ENCODE data around the gene CDK5R2. TPM values are rescaled to one million over a fixed set of nuclear protein-coding genes. Genes with fewer than 3 reads are reported as not detected.

The CDK5R2 gene
- total RNA-seq, 1 donor from 2014 or later = 0.13 TPM

DNA sequence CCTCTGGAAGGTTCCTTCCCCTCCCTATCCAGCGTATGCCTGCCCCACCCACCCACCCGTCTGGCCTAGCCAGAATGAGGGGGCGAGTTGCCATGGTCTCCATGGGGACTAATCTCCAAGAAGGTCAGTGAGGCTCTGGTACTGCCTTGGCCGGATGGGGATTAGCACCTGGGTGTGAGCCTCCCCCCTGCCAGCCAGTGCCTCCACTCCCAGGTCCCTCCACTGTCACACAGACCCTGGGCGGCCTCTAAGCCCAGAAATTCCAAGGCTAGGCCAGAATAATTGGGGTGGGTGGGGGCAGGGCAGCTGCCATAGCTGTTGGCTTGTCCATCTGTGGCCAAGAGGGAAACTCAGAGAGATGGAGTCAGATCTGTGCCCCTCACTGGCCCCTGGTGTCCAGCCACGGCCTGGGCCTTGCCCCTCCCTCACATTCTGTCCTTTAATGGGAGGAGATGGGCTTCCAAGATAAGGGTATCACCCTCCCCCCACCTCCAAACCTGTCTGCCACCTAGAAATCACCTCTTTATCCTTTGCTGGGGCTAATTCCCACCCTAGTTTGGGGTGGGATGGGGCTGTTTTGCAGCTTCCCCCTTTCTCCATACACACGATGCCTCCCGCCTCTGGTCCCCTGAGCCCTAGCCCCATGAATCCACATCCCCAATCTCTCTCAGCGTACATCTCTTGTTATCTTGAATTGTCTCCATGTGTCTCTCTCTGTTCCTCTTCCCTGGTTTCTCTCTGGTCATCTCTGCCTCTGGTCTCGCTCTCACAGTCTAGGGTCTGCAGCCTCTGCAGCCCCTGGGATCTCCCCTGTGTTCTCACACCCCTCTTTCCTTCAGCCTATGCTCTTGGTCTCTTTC lies 39.8 kb downstream of the CDK5R2 start:
- TF ChIP-seq, protein P1, sequence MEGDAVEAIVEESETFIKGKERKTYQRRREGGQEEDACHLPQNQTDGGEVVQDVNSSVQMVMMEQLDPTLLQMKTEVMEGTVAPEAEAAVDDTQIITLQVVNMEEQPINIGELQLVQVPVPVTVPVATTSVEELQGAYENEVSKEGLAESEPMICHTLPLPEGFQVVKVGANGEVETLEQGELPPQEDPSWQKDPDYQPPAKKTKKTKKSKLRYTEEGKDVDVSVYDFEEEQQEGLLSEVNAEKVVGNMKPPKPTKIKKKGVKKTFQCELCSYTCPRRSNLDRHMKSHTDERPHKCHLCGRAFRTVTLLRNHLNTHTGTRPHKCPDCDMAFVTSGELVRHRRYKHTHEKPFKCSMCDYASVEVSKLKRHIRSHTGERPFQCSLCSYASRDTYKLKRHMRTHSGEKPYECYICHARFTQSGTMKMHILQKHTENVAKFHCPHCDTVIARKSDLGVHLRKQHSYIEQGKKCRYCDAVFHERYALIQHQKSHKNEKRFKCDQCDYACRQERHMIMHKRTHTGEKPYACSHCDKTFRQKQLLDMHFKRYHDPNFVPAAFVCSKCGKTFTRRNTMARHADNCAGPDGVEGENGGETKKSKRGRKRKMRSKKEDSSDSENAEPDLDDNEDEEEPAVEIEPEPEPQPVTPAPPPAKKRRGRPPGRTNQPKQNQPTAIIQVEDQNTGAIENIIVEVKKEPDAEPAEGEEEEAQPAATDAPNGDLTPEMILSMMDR (IDR thresholded peaks at IDR 0.05; ENCODE audit: unreplicated experiment) = no peak
- no peak overlapping the region for H3K27ac Mint-ChIP-seq (ENCODE audit: unreplicated experiment)
- H3K4me1 Mint-ChIP-seq (ENCODE audit: unreplicated experiment) = peaks cover 5% of the 10 kb centered on the region
- DNase-seq (ENCODE audit: low spot score) = no peak
- H3K36me3 Mint-ChIP-seq (ENCODE audit: low read depth, unreplicated experiment) = no peaks in the 10 kb centered on the region
- peaks cover 39% of the 10 kb centered on the region for H3K27me3 Mint-ChIP-seq (ENCODE audit: unreplicated experiment)
- H3K9me3 Mint-ChIP-seq (ENCODE audit: unreplicated experiment) = no peaks in the 10 kb centered on the region
- H3K4me3 Mint-ChIP-seq (ENCODE audit: unreplicated experiment) = no peak overlapping the region

DNA sequence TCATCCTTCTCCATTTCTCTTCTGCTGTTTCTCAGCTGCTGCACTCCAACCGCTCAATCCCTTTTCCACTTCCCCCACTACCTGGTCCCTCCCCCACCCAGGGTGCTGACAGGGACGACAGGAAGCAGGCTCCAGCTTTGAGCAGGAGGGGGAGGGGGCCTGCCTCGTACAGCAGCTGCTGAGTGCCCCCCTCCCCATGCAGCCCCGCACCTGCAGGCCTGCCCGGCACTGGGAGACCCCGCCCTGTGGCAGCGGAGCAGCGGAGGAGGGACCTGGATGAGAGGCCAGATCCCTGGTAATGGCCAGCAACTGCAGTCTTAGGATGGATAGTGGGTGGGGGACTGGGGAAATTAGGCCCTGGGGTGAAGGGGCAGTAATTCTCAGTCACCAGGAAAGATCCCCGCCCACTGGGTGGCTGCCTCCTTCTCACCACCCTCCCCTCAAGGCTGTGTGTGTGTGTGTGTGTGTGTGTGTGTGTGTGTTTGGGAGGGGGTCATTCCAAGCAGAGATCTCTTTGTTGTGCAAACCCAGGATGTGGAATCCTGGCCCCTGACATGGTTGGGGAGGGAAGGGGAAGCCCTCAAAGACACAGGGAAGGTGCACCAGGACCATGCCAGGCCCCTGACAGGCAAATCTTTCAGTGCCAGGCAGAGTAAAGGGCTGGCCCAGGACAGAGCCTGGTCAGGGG lies 40.6 kb downstream of the CDK5R2 start:
- no peak for DNase-seq (ENCODE audit: low spot score)
- no peak overlapping the region for H3K4me3 Mint-ChIP-seq (ENCODE audit: unreplicated experiment)
- TF ChIP-seq, protein P1 (IDR thresholded peaks at IDR 0.05; ENCODE audit: unreplicated experiment) = no peak
- peaks cover 5% of the 10 kb centered on the region for H3K4me1 Mint-ChIP-seq (ENCODE audit: unreplicated experiment)
- no peaks in the 10 kb centered on the region for H3K9me3 Mint-ChIP-seq (ENCODE audit: unreplicated experiment)
- peaks cover 40% of the 10 kb centered on the region for H3K27me3 Mint-ChIP-seq (ENCODE audit: unreplicated experiment)
- H3K27ac Mint-ChIP-seq (ENCODE audit: unreplicated experiment) = no peak overlapping the region
- H3K36me3 Mint-ChIP-seq (ENCODE audit: low read depth, unreplicated experiment) = peaks cover 4% of the 10 kb centered on the region

DNA sequence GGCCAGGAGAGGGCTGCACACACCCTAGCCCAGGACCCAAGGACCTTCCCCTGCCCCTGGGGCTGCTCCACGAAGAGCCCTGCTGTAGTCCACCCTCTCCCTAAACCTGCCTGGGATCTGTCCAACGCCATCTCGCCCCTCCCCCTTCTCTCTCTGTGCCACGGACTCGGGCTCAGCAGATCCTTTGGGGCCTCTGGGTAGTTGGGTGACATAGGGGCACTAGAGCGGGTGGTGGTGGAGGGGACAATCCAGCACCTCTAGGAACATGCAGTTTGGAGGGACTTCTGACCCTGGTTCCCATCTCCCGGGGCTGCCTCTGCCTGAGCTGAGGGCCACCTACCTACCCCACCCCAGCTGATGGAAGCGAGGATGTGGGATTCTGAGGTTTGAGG lies 41.1 kb downstream of the CDK5R2 start:
- Mint-ChIP-seq H3K9me3 (ENCODE audit: unreplicated experiment) (no peaks in the 10 kb centered on the region), H3K4me1 (ENCODE audit: unreplicated experiment) (peaks cover 5% of the 10 kb centered on the region), H3K4me3 (ENCODE audit: unreplicated experiment) (no peak overlapping the region), H3K27ac (ENCODE audit: unreplicated experiment) (no peak overlapping the region), H3K36me3 (ENCODE audit: low read depth, unreplicated experiment) (peaks cover 4% of the 10 kb centered on the region), H3K27me3 (ENCODE audit: unreplicated experiment) (peaks cover 36% of the 10 kb centered on the region)
- TF ChIP-seq, protein P1 (IDR thresholded peaks at IDR 0.05; ENCODE audit: unreplicated experiment) = no peak
- DNase-seq (ENCODE audit: low spot score) = no peak

DNA sequence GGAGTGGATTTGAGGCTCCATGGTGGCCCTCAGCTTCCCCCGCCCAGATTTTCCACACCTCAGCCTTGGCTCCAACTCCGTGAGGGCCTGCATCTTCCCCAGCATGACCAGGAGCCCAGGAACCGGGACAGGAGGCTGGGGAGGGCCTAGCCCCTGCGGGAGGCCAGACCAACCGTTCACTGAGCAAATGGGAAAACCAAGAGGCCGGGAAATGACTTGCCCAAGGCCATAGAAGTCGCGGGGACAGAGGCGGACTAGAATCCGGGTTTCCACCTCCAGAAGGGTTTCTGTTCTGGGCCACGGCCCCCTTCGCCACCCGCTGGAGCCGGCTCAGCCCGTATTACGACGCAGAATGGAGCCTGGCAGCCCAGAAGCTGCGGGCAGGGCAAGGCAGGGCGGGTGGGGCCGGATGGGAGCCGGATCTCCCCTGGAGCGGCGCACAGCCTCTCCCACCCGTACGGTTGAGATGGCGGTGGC lies 41.7 kb downstream of the CDK5R2 start:
- TF ChIP-seq, protein P1 (IDR thresholded peaks at IDR 0.05; ENCODE audit: unreplicated experiment) = no peak
- no peak overlapping the region for H3K27ac Mint-ChIP-seq (ENCODE audit: unreplicated experiment)
- peaks cover 36% of the 10 kb centered on the region for H3K27me3 Mint-ChIP-seq (ENCODE audit: unreplicated experiment)
- no peaks in the 10 kb centered on the region for H3K9me3 Mint-ChIP-seq (ENCODE audit: unreplicated experiment)
- peaks cover 5% of the 10 kb centered on the region for H3K4me1 Mint-ChIP-seq (ENCODE audit: unreplicated experiment)
- H3K36me3 Mint-ChIP-seq (ENCODE audit: low read depth, unreplicated experiment) = peaks cover 4% of the 10 kb centered on the region
- DNase-seq (ENCODE audit: low spot score) = no peak
- no peak overlapping the region for H3K4me3 Mint-ChIP-seq (ENCODE audit: unreplicated experiment)

Data from endothelial cell (in vitro differentiated cells).